Right forelimb (tissue), 1 donor: Measurements from ENCODE around the gene GOLGA6A.
"Not testable (repeated sequence)": the region's sequence is repeated elsewhere in the genome, so short reads cannot be mapped to it uniquely, and the experiment has no call there.

Experiments
- DNase-seq: peaks from one replicate; pipeline ENCODE4 v3.0.0-alpha.2; 2018

Gene GOLGA6A

GRCh38 chr15:74082450-74082849 is at the start of gene GOLGA6A:
Gene GOLGA6A (minus strand): TSS chr15:74082550. CDS start chr15:74082509, 41 bp downstream.
- DNase-seq, result not testable (repeated sequence)

GRCh38 chr15:74131628-74132413 is 49.5 kb upstream of the GOLGA6A start:
- DNase-seq, result no peak

- DNase-seq, result no peak
Observed at GRCh38 chr15:74130849-74131627, 48.7 kb upstream of the GOLGA6A start.

- DNase-seq, result peak; percentile 69
Observed at GRCh38 chr15:74130155-74130848, 48.0 kb upstream of the GOLGA6A start, which contains the start of gene ISLR2. Gene ISLR2 (plus strand): TSS chr15:74130586. CDS start chr15:74132755, 2,169 bp downstream.

- peak; percentile 62 for DNase-seq
Observed at GRCh38 chr15:74129586-74130154, 47.3 kb upstream of the GOLGA6A start.

GRCh38 chr15:74128785-74129585 is 46.6 kb upstream of the GOLGA6A start:
- DNase-seq, result peak; percentile 65

GRCh38 chr15:74127954-74128784 is 45.8 kb upstream of the GOLGA6A start:
- peak; percentile 60 for DNase-seq

GRCh38 chr15:74127255-74127953 is 45.1 kb upstream of the GOLGA6A start:
- peak; percentile 96 for DNase-seq

GRCh38 chr15:74124759-74125158 is 42.4 kb upstream of the GOLGA6A start:
- DNase-seq, result no peak

- DNase-seq, result no peak
Observed at GRCh38 chr15:74124196-74124595, 41.8 kb upstream of the GOLGA6A start.

- no peak for DNase-seq
Observed at GRCh38 chr15:74123658-74124057, 41.3 kb upstream of the GOLGA6A start.

- DNase-seq, result no peak
Observed at GRCh38 chr15:74123131-74123429, 40.7 kb upstream of the GOLGA6A start.

- no peak for DNase-seq
Observed at GRCh38 chr15:74122403-74123130, 40.2 kb upstream of the GOLGA6A start.

GRCh38 chr15:74121858-74122257 is 39.5 kb upstream of the GOLGA6A start:
- DNase-seq, result no peak

- no peak for DNase-seq
Observed at GRCh38 chr15:74121039-74121438, 38.7 kb upstream of the GOLGA6A start.

- DNase-seq, result no peak
Observed at GRCh38 chr15:74120426-74120825, 38.1 kb upstream of the GOLGA6A start.

GRCh38 chr15:74109713-74110112 is 27.4 kb upstream of the GOLGA6A start:
- DNase-seq, result no peak

- not testable (repeated sequence) for DNase-seq
Observed at GRCh38 chr15:74108611-74109010, 26.3 kb upstream of the GOLGA6A start.

- no peak for DNase-seq
Observed at GRCh38 chr15:74108111-74108510, 25.8 kb upstream of the GOLGA6A start.
